ENCODE measurements around the gene PLA2G4B. TPM values are rescaled to one million over a fixed set of nuclear protein-coding genes. Genes with fewer than 3 reads are reported as not detected.

PLA2G4B gene
- total and polyA plus RNA-seq, 10 of the 15 experiments (the other 5 are each of a cell fraction or from before 2014, with no cell fraction given): 0.22 to 6.6 (median 2.9) TPM

- no peak overlapping the region for H3K4me3 ChIP-seq
- intact Hi-C loops (cut with micrococcal nuclease; ENCODE audit: unreplicated experiment): loop anchor here (10.0 kb wide), 1 partner anchor 122 kb away; no protein-coding TSS in a partner anchor
- ChIA-PET SMC1A (ENCODE audit: uncharacterized antibody, unreplicated experiment) (interaction anchor here (1.6 kb wide), 1 partner anchor 43 kb away, joined by 6 read pairs; the partner anchor contains the start of gene MAPKBP1), RAD21 (ENCODE audit: unreplicated experiment) (no interaction called here), POLR2A (no interaction called here), CTCF (interaction anchor here (1.3 to 1.7 kb wide), 2 partner anchors 43 to 213 kb away, joined by 3 to 7 read pairs; partner anchors contain the start of gene MAPKBP1)
- TF ChIP-seq NFXL1 (IDR thresholded peaks at IDR 0.05; ENCODE audit: borderline replicate concordance) (no peak), CHD1 (IDR thresholded peaks at IDR 0.05; ENCODE audit: low read depth, low read length) (no peak), EGR1 (IDR thresholded peaks at IDR 0.05; ENCODE audit: borderline replicate concordance in 1 of 2, low read depth in 2 of 2, low read length in 2 of 2) (no peak), NBN (IDR thresholded peaks at IDR 0.05) (no peak), TCF7 (IDR thresholded peaks at IDR 0.05; ENCODE audit: borderline replicate concordance) (no peak), ZNF622 (IDR thresholded peaks at IDR 0.05) (no peak), BHLHE40 (IDR thresholded peaks at IDR 0.05; ENCODE audit: borderline replicate concordance in 1 of 2, low read depth in 2 of 2, low read length in 1 of 2) (no peak), REST (IDR thresholded peaks at IDR 0.05; ENCODE audit: low read depth, low read length) (no peak), MYB (IDR thresholded peaks at IDR 0.05; ENCODE audit: borderline replicate concordance, low read depth, low read length) (no peak), JUNB (IDR thresholded peaks at IDR 0.05) (no peak), EZH2 (IDR thresholded peaks at IDR 0.05; ENCODE audit: borderline replicate concordance, control insufficient read depth, low read depth, low read length) (no peak), NR2C2 (IDR thresholded peaks at IDR 0.05; ENCODE audit: borderline replicate concordance, control insufficient read depth, insufficient read length, low read depth) (no peak), ATF3 (IDR thresholded peaks at IDR 0.05; ENCODE audit: borderline replicate concordance, extremely low read depth, low read depth, low read length) (no peak), SMAD1 (IDR thresholded peaks at IDR 0.05; ENCODE audit: low read depth, partially characterized antibody) (no peak), USF1 (IDR thresholded peaks at IDR 0.05; ENCODE audit: borderline replicate concordance, extremely low read length, insufficient read depth, low read depth, low read length) (no peak), MEF2A (IDR thresholded peaks at IDR 0.05; ENCODE audit: insufficient read depth, low read depth, low read length) (no peak), HSF1 (IDR thresholded peaks at IDR 0.05; ENCODE audit: low read depth, low read length) (no peak), CREB1 (IDR thresholded peaks at IDR 0.05; ENCODE audit: low read depth) (no peak)
- no peaks in the 10 kb centered on the region for H3K9me3 ChIP-seq (replicated peaks; ENCODE audit: control insufficient read depth, insufficient read depth, low read length)
- in situ Hi-C loops (cut with MboI): no loop called here
- no peaks in the 10 kb centered on the region for H3K4me1 ChIP-seq (ENCODE audit: control insufficient read depth, insufficient read depth, low read length)
- H3K4me2 ChIP-seq (ENCODE audit: control insufficient read depth, insufficient read depth): no peak overlapping the region
- DNase-seq (ENCODE audit: low read depth, low spot score) (no peak), ATAC-seq (no peak), FAIRE-seq (no peak)
- H3K27ac ChIP-seq (ENCODE audit: control insufficient read depth, insufficient read depth): no peak overlapping the region
- no TSS peak for BruUV-seq (replicated peaks)
- H2AFZ ChIP-seq (ENCODE audit: control insufficient read depth, low read depth, low read length): no peak overlapping the region
- no peaks in the 10 kb centered on the region for H3K79me2 ChIP-seq (ENCODE audit: control insufficient read depth, insufficient read depth, low read length)
- 94% methylated on average over 9 of the region's 9 CpGs for WGBS (ENCODE audit: insufficient coverage, insufficient replicate concordance, low lambda C conversion rate, missing lambda C conversion rate)
- H4K20me1 ChIP-seq (ENCODE audit: control insufficient read depth, insufficient read depth): no peaks in the 10 kb centered on the region
- no peaks in the 10 kb centered on the region for H3K27me3 ChIP-seq (replicated peaks in 1 of 2; ENCODE audit: control insufficient read depth in 2 of 2, insufficient read depth in 2 of 2, low read length in 1 of 2)
- H3K36me3 ChIP-seq (ENCODE audit: control insufficient read depth in 2 of 2, insufficient read depth in 2 of 2, low read length in 1 of 2): peaks cover 3 to 21% of the 10 kb centered on the region in 2 experiments; a peak in 3 of 4 replicates
- H3K9ac ChIP-seq (ENCODE audit: control insufficient read depth, insufficient read depth, low read length): no peak overlapping the region
Observed at GRCh38 chr15:41816788-41817187, 21.9 kb upstream of the PLA2G4B start.

Measured in GM12878 (cell line).